GM12878 (cell line): ENCODE results near the gene PROX1. TPM values are rescaled to one million over a fixed set of nuclear protein-coding genes. Genes with fewer than 3 reads are reported as not detected.

Experiments
- ATAC-seq: fragments of 200-7000 bp; cut with Tn5 transposase; 3 replicates; pipeline ENCODE4 v1.9.1; 2020; ENCODE audit warnings: mild to moderate bottlenecking, moderate library complexity
- BruUV-seq: library from RNA; stranded (reverse); fragments of 400-500 nt; replicated peaks from 2 replicates; lab custom pipeline; 2021; lab: Mats Ljungman, UMichigan
- CTCF ChIA-PET: fragments of 300-600 bp; sonication (Branson Sonifier 250); formaldehyde crosslinking; extraction: SDS; loops from one replicate; lab custom pipeline; 2021; ENCODE audit warnings: inconsistent platforms; lab: Yijun Ruan, JAX
- POLR2A ChIA-PET: fragments of 350-600 bp; formaldehyde crosslinking; extraction: SDS; loops from one replicate; lab custom pipeline; 2021; ENCODE audit warnings: inconsistent platforms; lab: Charles Lee
- RAD21 ChIA-PET: fragments of 300-600 bp; sonication (Branson Sonifier 250); formaldehyde crosslinking; loops from one replicate; lab custom pipeline; 2023; ENCODE audit warnings: antibody characterized with exemption; ENCODE audit not compliant: unreplicated experiment; lab: Charles Lee
- SMC1A ChIA-PET: fragments of 300-600 bp; sonication (Branson Sonifier 250); formaldehyde crosslinking; loops from one replicate; lab custom pipeline; 2023; ENCODE audit not compliant: unreplicated experiment, uncharacterized antibody; lab: Charles Lee
- DNase-seq: peaks from one replicate; pipeline ENCODE4 v3.0.0-alpha.2; 2011; ENCODE audit warnings: low read depth, low spot score
- FAIRE-seq: peaks from 3 replicates; lab custom pipeline; 2011; peaks lifted over from hg19 to GRCh38; lab: Jason Lieb, UNC
- H2AFZ ChIP-seq: 2 replicates; pipeline ENCODE4 v1.6.0; 2011; ENCODE audit warnings: low read depth, low read length, control low read depth; ENCODE audit not compliant: control insufficient read depth
- H3K27ac ChIP-seq: 2 replicates; pipeline ENCODE4 v1.5.1; 2011; ENCODE audit warnings: control low read depth; ENCODE audit not compliant: control insufficient read depth, insufficient read depth
- H3K27me3 ChIP-seq, 2 experiments: replicated peaks in 1 of 2; 2 replicates each; pipeline versions ENCODE4 v1.6.0 to v1.6.1; 2011; ENCODE audit warnings: low read length in 1 of 2; ENCODE audit not compliant: control insufficient read depth in 2 of 2, insufficient read depth in 2 of 2
- H3K36me3 ChIP-seq, 2 experiments: 2 replicates each; pipeline ENCODE4 v1.5.1; 2011; ENCODE audit warnings: low read length in 1 of 2; ENCODE audit not compliant: control insufficient read depth in 2 of 2, insufficient read depth in 2 of 2
- H3K4me1 ChIP-seq: 2 replicates; pipeline ENCODE4 v1.6.1; 2011; ENCODE audit warnings: mild to moderate bottlenecking, low read length, moderate library complexity, mixed read lengths; ENCODE audit not compliant: control insufficient read depth, insufficient read depth
- H3K4me2 ChIP-seq: 2 replicates; pipeline ENCODE4 v1.6.0; 2011; ENCODE audit warnings: control low read depth; ENCODE audit not compliant: control insufficient read depth, insufficient read depth
- H3K4me3 ChIP-seq: fragments of 200-600 bp; sonication (generic); 2 replicates; pipeline ENCODE4 v1.5.1; 2016
- H3K79me2 ChIP-seq: 2 replicates; pipeline ENCODE4 v1.6.0; 2011; ENCODE audit warnings: low read length; ENCODE audit not compliant: control insufficient read depth, insufficient read depth
- H3K9ac ChIP-seq: 2 replicates; pipeline ENCODE4 v1.8.0; 2011; ENCODE audit warnings: low read length, control low read depth, mixed read lengths; ENCODE audit not compliant: control insufficient read depth, insufficient read depth
- H3K9me3 ChIP-seq: replicated peaks from 3 replicates; pipeline ENCODE4 v1.5.1; 2011; ENCODE audit warnings: mild to moderate bottlenecking, low read length; ENCODE audit not compliant: control insufficient read depth, insufficient read depth
- H4K20me1 ChIP-seq: 2 replicates; pipeline ENCODE4 v1.6.0; 2011; ENCODE audit not compliant: control insufficient read depth, insufficient read depth
- ASH2L ChIP-seq: fragments of 300-600, 200-600 bp; sonication (generic); IDR thresholded peaks from 2 replicates; pipeline ENCODE4 v1.6.1; 2017; ENCODE audit warnings: low read depth, mild to moderate bottlenecking, borderline replicate concordance
- FOXM1 ChIP-seq: IDR thresholded peaks from 2 replicates; pipeline ENCODE4 v1.6.1; 2012; ENCODE audit warnings: low read depth, mild to moderate bottlenecking, inconsistent platforms, low read length, moderate library complexity
- HCFC1 ChIP-seq: fragments of 150-350 bp; IDR thresholded peaks from 2 replicates; pipeline ENCODE4 v1.6.1; 2014; ENCODE audit warnings: low read length
- HDAC2 ChIP-seq: fragments of 200-600 bp; sonication (generic); IDR thresholded peaks from 2 replicates; pipeline ENCODE4 v1.6.1; 2017
- HDGF ChIP-seq: fragments of 450-650 bp; IDR thresholded peaks from 2 replicates; pipeline ENCODE4 v1.6.1; 2016; ENCODE audit warnings: antibody characterized with exemption
- KAT2A ChIP-seq: conservative IDR thresholded peaks from 2 replicates; pipeline ENCODE4 v1.6.1; 2011; ENCODE audit warnings: low read depth, low read length; ENCODE audit not compliant: control insufficient read depth
- MEF2B ChIP-seq: fragments of 450-650 bp; IDR thresholded peaks from 2 replicates; pipeline ENCODE4 v1.6.1; 2018; ENCODE audit warnings: mild to moderate bottlenecking, moderate library complexity; ENCODE audit not compliant: partially characterized antibody, poor library complexity, severe bottlenecking
- MTA3 ChIP-seq: IDR thresholded peaks from 2 replicates; pipeline ENCODE4 v1.6.1; 2012; ENCODE audit warnings: low read length, inconsistent platforms, borderline replicate concordance
- MYC ChIP-seq: IDR thresholded peaks from 2 replicates; pipeline ENCODE4 v1.6.1; 2011; ENCODE audit warnings: mild to moderate bottlenecking, low read length, moderate library complexity, inconsistent platforms; ENCODE audit not compliant: insufficient read depth, insufficient replicate concordance, insufficient read length, severe bottlenecking
- RELA ChIP-seq: fragments of 450-650 bp; IDR thresholded peaks from 2 replicates; pipeline ENCODE4 v1.8.0; 2014; ENCODE audit warnings: borderline replicate concordance; ENCODE audit not compliant: partially characterized antibody
- SRF ChIP-seq, 2 experiments: IDR thresholded peaks; 2 replicates each; pipeline ENCODE4 v1.6.1; 2011; ENCODE audit warnings: low read depth in 2 of 2, low read length in 2 of 2, mild to moderate bottlenecking in 1 of 2, moderate library complexity in 1 of 2
- TBL1XR1 ChIP-seq: IDR thresholded peaks from 2 replicates; pipeline ENCODE4 v1.6.1; 2012; ENCODE audit warnings: low read depth, low read length, improper control_type of control experiment
- WRNIP1 ChIP-seq: IDR thresholded peaks from 2 replicates; pipeline ENCODE4 v1.6.1; 2011; ENCODE audit warnings: low read depth, low read length, improper control_type of control experiment, borderline replicate concordance
- ZBED1 ChIP-seq: IDR thresholded peaks from 2 replicates; pipeline ENCODE4 v1.6.1; 2016; ENCODE audit warnings: borderline replicate concordance
- WGBS: methylation state at CpG from one replicate; pipeline ENCODE4 v1.1.6; 2016; ENCODE audit warnings: low lambda C conversion rate; ENCODE audit not compliant: insufficient replicate concordance, insufficient coverage; ENCODE audit errors: missing lambda C conversion rate; 5-methylcytosine and 5-hydroxymethylcytosine counted together
- in situ Hi-C: fragments of 300-500 bp; cut with MboI; formaldehyde crosslinking; loops from 9 replicates; pipeline ENCODE4 v1.14.3; 2018; ENCODE audit warnings: mixed read lengths
- intact Hi-C: fragments of 100-400 bp; cut with micrococcal nuclease; formaldehyde crosslinking; loops from one replicate; pipeline ENCODE4 v1.14.2; 2022; ENCODE audit not compliant: unreplicated experiment
- polyA plus RNA-seq, 11 experiments: library from polyadenylated mRNA; depleted of rRNA in 4 of 11; unstranded in 6 of 11; stranded (reverse) in 5 of 11; fragments of >200 nt; fragmentation: Nextera tagmentation in 4 of 11; fragmentation: Illumina TruSeq in 1 of 11; extraction: Ambion mirVana in 4 of 11; extraction: Trizol in 1 of 11; gene quantifications; 1 replicate in 1 of 11; 2 replicates in 10 of 11; pipeline versions ENCODE4 v1.2.1 to v1.2.3, GENCODE V29; 2011 to 2016; ENCODE audit warnings: inconsistent platforms in 2 of 11, missing spikeins in 2 of 11, low read depth in 1 of 11
- total RNA-seq, 4 experiments: library from RNA; depleted of rRNA in 3 of 4; stranded (reverse); fragments of >200 nt in 3 of 4; fragmentation: Illumina TruSeq in 1 of 4; extraction: Trizol in 1 of 4; gene quantifications; 2 replicates each; pipeline versions ENCODE4 v1.2.1 to v1.2.3, GENCODE V29; 2013 to 2021
- TF ChIP-seq, protein P1 (sequence below): fragments of 450-650 bp; IDR thresholded peaks from 2 replicates; pipeline ENCODE4 v1.6.1; 2017; ENCODE audit warnings: antibody characterized with exemption, mild to moderate bottlenecking, moderate library complexity
- TF ChIP-seq, protein P2 (sequence below): fragments of 150-350 bp; IDR thresholded peaks from 2 replicates; pipeline ENCODE4 v1.6.1; 2014; ENCODE audit warnings: mild to moderate bottlenecking, low read depth, low read length
- TF ChIP-seq, protein P3 (sequence below): fragments of 450-650 bp; IDR thresholded peaks from 2 replicates; pipeline ENCODE4 v1.6.1; 2017; ENCODE audit warnings: mild to moderate bottlenecking
- TF ChIP-seq, protein P4 (sequence below): fragments of 450-650 bp; IDR thresholded peaks from 2 replicates; pipeline ENCODE4 v1.6.1; 2016; ENCODE audit warnings: mild to moderate bottlenecking

PROX1 gene
- total and polyA plus RNA-seq, 10 of the 15 experiments (the other 5 are each of a cell fraction or from before 2014, with no cell fraction given): under 0.01 to 0.44 (median 0.03) TPM; not detected in 4

DNA sequence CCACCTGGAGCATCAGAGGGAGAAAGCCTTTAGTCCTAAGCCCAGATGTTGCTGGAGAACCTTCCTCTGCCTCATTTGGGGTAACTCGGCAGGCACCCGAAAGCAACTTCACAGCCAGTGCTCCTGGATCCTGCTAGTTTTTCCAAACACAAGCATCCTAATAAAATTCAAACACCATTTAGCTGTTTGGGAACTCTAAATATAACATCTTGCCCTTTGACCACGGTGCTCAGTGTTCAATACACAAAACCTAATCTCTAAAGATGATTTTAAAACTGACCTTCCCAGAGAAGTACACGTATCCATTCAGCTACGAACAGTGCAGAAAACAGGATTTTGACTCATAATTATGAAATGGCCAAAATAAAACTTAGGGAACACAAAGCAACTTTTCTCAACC is 40.3 kb downstream of the PROX1 start:
- POLR2A ChIA-PET: no interaction called here
- Histone ChIP-seq H3K9ac (no peak overlapping the region), H3K9me3 (no peaks in the 10 kb centered on the region), H3K27me3 (peaks cover 0 to 2% of the 10 kb centered on the region in 2 experiments; a peak in 2 of 4 replicates), H3K79me2 (no peaks in the 10 kb centered on the region), H3K27ac (no peak overlapping the region), H3K4me2 (no peak overlapping the region), H2AFZ (no peak overlapping the region), H4K20me1 (no peaks in the 10 kb centered on the region), H3K4me1 (no peaks in the 10 kb centered on the region), H3K4me3 (no peak overlapping the region), H3K36me3 (no peaks in the 10 kb centered on the region)
- RAD21 ChIA-PET: no interaction called here
- in situ Hi-C loops: no loop called here
- FAIRE-seq (no peak), DNase-seq (no peak), ATAC-seq (no peak)
- WGBS: 29% methylated on average over 5 of the region's 5 CpGs
- intact Hi-C loops: no loop called here
- SMC1A ChIA-PET: no interaction called here
- CTCF ChIA-PET: interaction anchor here (1.3 kb wide), 1 partner anchor 8 kb away, joined by 3 read pairs; no protein-coding TSS in a partner anchor
- BruUV-seq: no TSS peak
- TF ChIP-seq ASH2L (no peak), RELA (no peak), MEF2B (no peak), WRNIP1 (no peak), HDAC2 (no peak), TBL1XR1 (no peak), ZBED1 (no peak), MYC (no peak), KAT2A (no peak), HCFC1 (no peak), MTA3 (no peak), FOXM1 (no peak), HDGF (no peak), SRF (IDR thresholded peaks at IDR 0.05; ENCODE audit: low read depth in 2 of 2, low read length in 2 of 2) (no peak)
- TF ChIP-seq, protein P1, sequence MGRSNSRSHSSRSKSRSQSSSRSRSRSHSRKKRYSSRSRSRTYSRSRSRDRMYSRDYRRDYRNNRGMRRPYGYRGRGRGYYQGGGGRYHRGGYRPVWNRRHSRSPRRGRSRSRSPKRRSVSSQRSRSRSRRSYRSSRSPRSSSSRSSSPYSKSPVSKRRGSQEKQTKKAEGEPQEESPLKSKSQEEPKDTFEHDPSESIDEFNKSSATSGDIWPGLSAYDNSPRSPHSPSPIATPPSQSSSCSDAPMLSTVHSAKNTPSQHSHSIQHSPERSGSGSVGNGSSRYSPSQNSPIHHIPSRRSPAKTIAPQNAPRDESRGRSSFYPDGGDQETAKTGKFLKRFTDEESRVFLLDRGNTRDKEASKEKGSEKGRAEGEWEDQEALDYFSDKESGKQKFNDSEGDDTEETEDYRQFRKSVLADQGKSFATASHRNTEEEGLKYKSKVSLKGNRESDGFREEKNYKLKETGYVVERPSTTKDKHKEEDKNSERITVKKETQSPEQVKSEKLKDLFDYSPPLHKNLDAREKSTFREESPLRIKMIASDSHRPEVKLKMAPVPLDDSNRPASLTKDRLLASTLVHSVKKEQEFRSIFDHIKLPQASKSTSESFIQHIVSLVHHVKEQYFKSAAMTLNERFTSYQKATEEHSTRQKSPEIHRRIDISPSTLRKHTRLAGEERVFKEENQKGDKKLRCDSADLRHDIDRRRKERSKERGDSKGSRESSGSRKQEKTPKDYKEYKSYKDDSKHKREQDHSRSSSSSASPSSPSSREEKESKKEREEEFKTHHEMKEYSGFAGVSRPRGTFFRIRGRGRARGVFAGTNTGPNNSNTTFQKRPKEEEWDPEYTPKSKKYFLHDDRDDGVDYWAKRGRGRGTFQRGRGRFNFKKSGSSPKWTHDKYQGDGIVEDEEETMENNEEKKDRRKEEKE: no peak
- TF ChIP-seq, protein P2, sequence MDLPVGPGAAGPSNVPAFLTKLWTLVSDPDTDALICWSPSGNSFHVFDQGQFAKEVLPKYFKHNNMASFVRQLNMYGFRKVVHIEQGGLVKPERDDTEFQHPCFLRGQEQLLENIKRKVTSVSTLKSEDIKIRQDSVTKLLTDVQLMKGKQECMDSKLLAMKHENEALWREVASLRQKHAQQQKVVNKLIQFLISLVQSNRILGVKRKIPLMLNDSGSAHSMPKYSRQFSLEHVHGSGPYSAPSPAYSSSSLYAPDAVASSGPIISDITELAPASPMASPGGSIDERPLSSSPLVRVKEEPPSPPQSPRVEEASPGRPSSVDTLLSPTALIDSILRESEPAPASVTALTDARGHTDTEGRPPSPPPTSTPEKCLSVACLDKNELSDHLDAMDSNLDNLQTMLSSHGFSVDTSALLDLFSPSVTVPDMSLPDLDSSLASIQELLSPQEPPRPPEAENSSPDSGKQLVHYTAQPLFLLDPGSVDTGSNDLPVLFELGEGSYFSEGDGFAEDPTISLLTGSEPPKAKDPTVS: no peak
- TF ChIP-seq, protein P3, sequence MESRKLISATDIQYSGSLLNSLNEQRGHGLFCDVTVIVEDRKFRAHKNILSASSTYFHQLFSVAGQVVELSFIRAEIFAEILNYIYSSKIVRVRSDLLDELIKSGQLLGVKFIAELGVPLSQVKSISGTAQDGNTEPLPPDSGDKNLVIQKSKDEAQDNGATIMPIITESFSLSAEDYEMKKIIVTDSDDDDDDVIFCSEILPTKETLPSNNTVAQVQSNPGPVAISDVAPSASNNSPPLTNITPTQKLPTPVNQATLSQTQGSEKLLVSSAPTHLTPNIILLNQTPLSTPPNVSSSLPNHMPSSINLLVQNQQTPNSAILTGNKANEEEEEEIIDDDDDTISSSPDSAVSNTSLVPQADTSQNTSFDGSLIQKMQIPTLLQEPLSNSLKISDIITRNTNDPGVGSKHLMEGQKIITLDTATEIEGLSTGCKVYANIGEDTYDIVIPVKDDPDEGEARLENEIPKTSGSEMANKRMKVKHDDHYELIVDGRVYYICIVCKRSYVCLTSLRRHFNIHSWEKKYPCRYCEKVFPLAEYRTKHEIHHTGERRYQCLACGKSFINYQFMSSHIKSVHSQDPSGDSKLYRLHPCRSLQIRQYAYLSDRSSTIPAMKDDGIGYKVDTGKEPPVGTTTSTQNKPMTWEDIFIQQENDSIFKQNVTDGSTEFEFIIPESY: no peak
- TF ChIP-seq, protein P4, sequence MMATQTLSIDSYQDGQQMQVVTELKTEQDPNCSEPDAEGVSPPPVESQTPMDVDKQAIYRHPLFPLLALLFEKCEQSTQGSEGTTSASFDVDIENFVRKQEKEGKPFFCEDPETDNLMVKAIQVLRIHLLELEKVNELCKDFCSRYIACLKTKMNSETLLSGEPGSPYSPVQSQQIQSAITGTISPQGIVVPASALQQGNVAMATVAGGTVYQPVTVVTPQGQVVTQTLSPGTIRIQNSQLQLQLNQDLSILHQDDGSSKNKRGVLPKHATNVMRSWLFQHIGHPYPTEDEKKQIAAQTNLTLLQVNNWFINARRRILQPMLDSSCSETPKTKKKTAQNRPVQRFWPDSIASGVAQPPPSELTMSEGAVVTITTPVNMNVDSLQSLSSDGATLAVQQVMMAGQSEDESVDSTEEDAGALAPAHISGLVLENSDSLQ: no peak
